ENCODE data around the gene NTF4.
"Not testable (repeated sequence)": the region's sequence is repeated elsewhere in the genome, so short reads cannot be mapped to it uniquely, and the experiment has no call there.

- TF ChIP-seq TP53 (CRISPR knock-in tag; conservative IDR thresholded peaks at IDR 0.05); ZNF251 (CRISPR knock-in tag; IDR thresholded peaks at IDR 0.05); SMARCE1 (IDR thresholded peaks at IDR 0.05; ENCODE audit: borderline replicate concordance); CTCF (CRISPR knock-in tag; IDR thresholded peaks at IDR 0.05); HCFC1 (IDR thresholded peaks at IDR 0.05; ENCODE audit: low read depth, low read length); GLI4 (CRISPR knock-in tag; IDR thresholded peaks at IDR 0.05; ENCODE audit: borderline replicate concordance); CHD2 (IDR thresholded peaks at IDR 0.05; ENCODE audit: low read depth, low read length); HMG20B (CRISPR knock-in tag; conservative IDR thresholded peaks at IDR 0.05); POLR2AphosphoS5 (IDR thresholded peaks at IDR 0.05; ENCODE audit: low read depth, low read length); U2AF1 (optimal IDR thresholded peaks at IDR 0.05; ENCODE audit: low read depth, low read length); ZNF331 (CRISPR knock-in tag; IDR thresholded peaks at IDR 0.05); ELF4 (CRISPR knock-in tag; IDR thresholded peaks at IDR 0.05; ENCODE audit: borderline replicate concordance): not testable (repeated sequence)
- TF ChIP-seq, protein P1, sequence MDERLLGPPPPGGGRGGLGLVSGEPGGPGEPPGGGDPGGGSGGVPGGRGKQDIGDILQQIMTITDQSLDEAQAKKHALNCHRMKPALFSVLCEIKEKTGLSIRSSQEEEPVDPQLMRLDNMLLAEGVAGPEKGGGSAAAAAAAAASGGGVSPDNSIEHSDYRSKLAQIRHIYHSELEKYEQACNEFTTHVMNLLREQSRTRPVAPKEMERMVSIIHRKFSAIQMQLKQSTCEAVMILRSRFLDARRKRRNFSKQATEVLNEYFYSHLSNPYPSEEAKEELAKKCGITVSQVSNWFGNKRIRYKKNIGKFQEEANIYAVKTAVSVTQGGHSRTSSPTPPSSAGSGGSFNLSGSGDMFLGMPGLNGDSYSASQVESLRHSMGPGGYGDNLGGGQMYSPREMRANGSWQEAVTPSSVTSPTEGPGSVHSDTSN (CRISPR knock-in tag; IDR thresholded peaks at IDR 0.05): not testable (repeated sequence)
Measured at GRCh38 chr19:49049834-49050233, 14.8 kb downstream of the NTF4 start.

Data from HepG2 (cell line).